PFSK-1 (cell line): Measurements from ENCODE around the gene ADAMTS7.

ENCODE experiments used
- FOXP2 ChIP-seq: optimal IDR thresholded peaks from 2 replicates; pipeline ENCODE3; 2011; ENCODE audit warnings: borderline replicate concordance, control low read depth, inconsistent platforms; ENCODE audit not compliant: insufficient read depth; ENCODE audit errors: extremely low read length, extremely low read depth
- POLR2AphosphoS5 ChIP-seq: IDR thresholded peaks from 2 replicates; pipeline ENCODE4 v1.6.1; 2012; ENCODE audit warnings: low read depth, mild to moderate bottlenecking, control low read depth, low read length, moderate library complexity
- REST ChIP-seq, 2 experiments: IDR thresholded peaks; 2 replicates each; pipeline versions ENCODE4 v1.6.1 to v1.8.0; 2011 to 2012; ENCODE audit warnings: low read depth in 2 of 2, low read length in 2 of 2, control low read depth in 1 of 2, inconsistent platforms in 1 of 2, mild to moderate bottlenecking in 1 of 2, moderate library complexity in 1 of 2; ENCODE audit not compliant: insufficient read depth in 1 of 2
- SIN3A ChIP-seq: IDR thresholded peaks from 2 replicates; pipeline ENCODE4 v1.6.1; 2012; ENCODE audit warnings: mild to moderate bottlenecking, low read length, moderate library complexity, borderline replicate concordance; ENCODE audit not compliant: insufficient read depth
- TAF1 ChIP-seq: IDR thresholded peaks from 2 replicates; pipeline ENCODE4 v1.6.1; 2012; ENCODE audit warnings: low read length, control low read depth, borderline replicate concordance; ENCODE audit not compliant: insufficient read depth

Gene ADAMTS7

GRCh38 chr15:78831229-78832207, 20.3 kb upstream of the ADAMTS7 start:
- no peak for TF ChIP-seq TAF1
- no peak for TF ChIP-seq SIN3A
- no peak for TF ChIP-seq FOXP2
- TF ChIP-seq POLR2AphosphoS5: no peak
- no peak for TF ChIP-seq REST (IDR thresholded peaks at IDR 0.05; ENCODE audit: insufficient read depth in 1 of 2, low read depth in 2 of 2, low read length in 2 of 2)

DNA sequence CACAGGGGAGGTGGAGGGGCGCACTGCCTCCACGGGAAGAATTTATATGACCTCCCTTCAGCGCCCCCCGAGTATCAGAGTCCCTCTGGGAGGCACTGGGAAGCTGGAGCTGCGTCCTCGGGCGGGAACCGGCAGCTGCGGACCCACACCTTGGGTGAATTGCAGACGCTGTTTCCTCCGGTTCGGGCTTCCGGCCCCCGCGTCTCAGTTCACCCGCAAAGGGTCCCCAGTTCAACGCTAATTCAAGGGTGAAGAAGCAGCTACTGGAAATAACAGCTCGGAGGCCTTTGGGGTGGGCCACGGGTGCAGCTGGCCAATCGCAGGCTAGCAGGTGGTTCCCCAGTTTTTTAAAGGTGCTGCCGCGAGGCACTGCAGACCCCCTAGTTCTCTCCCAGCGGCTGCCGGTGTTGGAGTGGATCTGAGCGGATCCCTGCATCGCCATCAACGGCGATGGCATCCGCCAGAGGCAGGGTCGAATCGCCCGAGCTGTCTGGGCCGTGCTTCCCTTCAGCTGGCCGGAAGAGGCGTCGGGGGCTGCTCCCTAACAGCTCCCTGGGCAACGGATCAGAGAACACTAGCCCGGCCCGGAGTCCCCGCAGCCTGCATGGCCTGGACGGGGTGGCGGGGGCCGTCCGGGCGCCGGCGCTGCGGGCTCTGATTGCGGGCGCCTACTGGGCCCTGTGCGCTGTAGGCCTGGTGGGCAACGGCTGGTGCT, 19.4 kb upstream of the ADAMTS7 start:
- no peak for TF ChIP-seq SIN3A
- no peak for TF ChIP-seq FOXP2
- no peak for TF ChIP-seq POLR2AphosphoS5
- no peak for TF ChIP-seq TAF1
- TF ChIP-seq REST (IDR thresholded peaks at IDR 0.05; ENCODE audit: insufficient read depth in 1 of 2, low read depth in 2 of 2, low read length in 2 of 2): no peak

GRCh38 chr15:78828920-78829319, 17.7 kb upstream of the ADAMTS7 start:
- no peak for TF ChIP-seq FOXP2

- TF ChIP-seq POLR2AphosphoS5 (no peak), SIN3A (no peak), TAF1 (no peak), FOXP2 (no peak), REST (IDR thresholded peaks at IDR 0.05; ENCODE audit: insufficient read depth in 1 of 2, low read depth in 2 of 2, low read length in 2 of 2) (no peak)
Measured at GRCh38 chr15:78822514-78822913, 11.2 kb upstream of the ADAMTS7 start.

DNA sequence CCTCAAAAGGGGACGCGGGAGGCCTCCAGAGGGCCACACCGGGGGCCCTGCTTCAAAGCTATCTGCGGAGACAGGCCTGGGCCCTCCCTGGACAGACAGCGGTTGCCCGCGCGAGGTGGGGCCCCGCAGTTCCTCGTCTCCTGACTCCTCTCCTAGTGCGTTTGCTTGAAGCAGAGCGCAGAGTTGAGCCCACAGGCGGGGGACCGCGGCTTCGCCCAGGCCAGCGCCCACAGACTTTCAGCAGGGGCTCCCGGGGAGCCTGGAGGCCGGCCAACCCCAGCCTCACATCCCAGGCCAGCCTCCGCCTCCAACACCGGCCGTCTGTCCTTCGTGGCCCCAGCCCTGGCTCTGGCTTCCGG, 540 bp upstream of the ADAMTS7 start:
- peak; percentile 5 for TF ChIP-seq FOXP2
- TF ChIP-seq POLR2AphosphoS5: no peak
- no peak for TF ChIP-seq TAF1

- TF ChIP-seq POLR2AphosphoS5: no peak
- TF ChIP-seq REST (IDR thresholded peaks at IDR 0.05; ENCODE audit: insufficient read depth in 1 of 2, low read depth in 2 of 2, low read length in 2 of 2): no peak
- TF ChIP-seq TAF1: no peak
- TF ChIP-seq SIN3A: 0 out of 2 replicates have a peak, but pooled peaks have one; percentile 33
Measured at GRCh38 chr15:78810362-78811123, 721 bp downstream of the ADAMTS7 start.
